HG02588 (cell line): Measurements from ENCODE around the gene DNAH14.
"Not testable (repeated sequence)": the region's sequence is repeated elsewhere in the genome, so short reads cannot be mapped to it uniquely, and the experiment has no call there.

ENCODE experiments used
- ATAC-seq: cut with Tn5 transposase; IDR thresholded peaks from one replicate; pipeline ENCODE4 v1.9.1; 2021; ENCODE audit warnings: mild to moderate bottlenecking, moderate library complexity; ENCODE audit not compliant: unreplicated experiment

Gene DNAH14

GRCh38 chr1:224929335-224930237, at the start of gene DNAH14:
DNAH14 (plus strand) TSS chr1:224929675; CDS start chr1:224952703, 23,028 bp downstream.
- no peak for ATAC-seq

- no peak for ATAC-seq
Measured at GRCh38 chr1:224880593-224881307, 48.7 kb upstream of the DNAH14 start.

DNA sequence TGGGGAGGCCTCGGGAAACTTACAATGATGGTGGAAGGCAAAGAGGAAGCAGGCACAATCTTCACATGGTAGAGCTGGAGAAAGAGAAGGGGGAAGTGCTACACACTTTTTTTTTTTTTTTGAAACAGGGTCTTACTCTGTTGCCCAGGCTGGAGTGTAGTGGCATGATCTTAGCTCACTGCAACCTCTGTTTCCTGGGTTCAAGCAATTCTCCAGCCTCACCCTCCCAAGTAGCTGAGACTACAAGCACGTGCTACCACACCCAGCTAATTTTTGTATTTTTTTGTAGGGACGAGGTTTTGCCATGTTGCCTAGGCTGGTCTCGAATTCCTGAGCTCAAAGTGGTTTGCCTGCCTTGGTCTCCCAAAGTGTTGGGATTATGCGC, 48.2 kb upstream of the DNAH14 start:
- ATAC-seq, result not testable (repeated sequence)

DNA sequence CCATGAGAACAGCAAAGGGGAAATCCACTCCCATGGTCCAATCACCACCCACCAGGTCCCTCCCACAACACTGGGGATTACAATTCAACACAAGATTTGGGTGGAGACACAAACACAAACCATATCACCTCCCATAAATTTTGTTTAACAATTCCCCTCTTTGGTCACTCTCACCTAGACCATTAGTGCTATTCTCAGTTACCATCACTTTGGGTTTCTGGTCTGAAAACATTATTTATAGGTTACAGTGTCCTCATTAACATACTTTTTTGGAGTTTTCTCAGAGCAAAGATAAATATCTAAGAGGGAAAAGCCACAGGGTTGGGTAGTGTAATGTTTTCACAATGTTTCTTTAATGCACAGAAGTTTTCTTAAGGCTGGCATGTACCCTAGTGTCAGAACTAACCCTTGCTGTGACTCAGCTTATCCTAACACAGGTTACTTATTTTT, 47.7 kb upstream of the DNAH14 start:
- ATAC-seq, result no peak

DNA sequence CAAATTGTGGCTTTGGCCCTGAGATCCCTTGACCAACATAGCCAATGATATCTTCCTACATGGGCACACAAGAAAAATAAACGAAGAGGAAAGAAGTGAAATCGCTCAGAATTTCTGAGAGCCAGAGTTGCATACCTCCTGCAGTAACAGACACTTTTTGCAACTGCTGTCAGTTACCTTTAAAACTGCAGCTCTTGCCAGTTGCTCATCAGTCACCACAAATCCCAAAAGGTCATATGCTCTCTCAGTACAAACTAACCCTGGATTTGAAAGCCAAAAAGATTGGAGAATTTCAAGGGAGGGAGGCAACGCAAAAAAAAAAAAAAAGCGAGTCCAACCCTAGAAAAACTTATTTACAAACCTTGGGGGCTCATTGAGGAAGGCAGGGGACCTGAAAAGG, 47.2 kb upstream of the DNAH14 start:
- no peak for ATAC-seq

- ATAC-seq, result no peak
Measured at GRCh38 chr1:224883091-224883490, 46.4 kb upstream of the DNAH14 start.

DNA sequence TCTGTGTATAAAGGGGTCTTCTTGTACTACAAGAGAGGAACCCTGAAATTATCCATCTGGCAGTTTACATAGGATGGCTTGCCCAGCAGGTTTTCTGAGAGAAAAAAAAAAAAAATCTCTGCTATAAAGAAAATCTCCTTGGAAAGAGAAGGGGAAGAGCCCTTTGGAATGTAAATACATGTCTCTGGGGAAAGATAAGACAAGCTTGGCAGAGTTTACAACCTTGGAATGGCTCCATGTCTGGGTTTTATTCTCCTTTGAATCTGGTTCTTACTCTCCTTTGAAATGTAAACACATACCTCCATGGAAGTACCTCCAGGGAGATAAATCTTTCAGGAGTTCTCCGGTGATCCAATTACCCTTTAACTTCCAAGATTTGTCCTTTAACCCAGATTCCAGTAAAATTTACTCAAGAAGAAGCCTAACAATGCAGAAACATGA, 45.1 kb upstream of the DNAH14 start:
- no peak for ATAC-seq

- not testable (repeated sequence) for ATAC-seq
Measured at GRCh38 chr1:224885376-224885775, 44.1 kb upstream of the DNAH14 start.

GRCh38 chr1:224894915-224895314, 34.6 kb upstream of the DNAH14 start:
- no peak for ATAC-seq

DNA sequence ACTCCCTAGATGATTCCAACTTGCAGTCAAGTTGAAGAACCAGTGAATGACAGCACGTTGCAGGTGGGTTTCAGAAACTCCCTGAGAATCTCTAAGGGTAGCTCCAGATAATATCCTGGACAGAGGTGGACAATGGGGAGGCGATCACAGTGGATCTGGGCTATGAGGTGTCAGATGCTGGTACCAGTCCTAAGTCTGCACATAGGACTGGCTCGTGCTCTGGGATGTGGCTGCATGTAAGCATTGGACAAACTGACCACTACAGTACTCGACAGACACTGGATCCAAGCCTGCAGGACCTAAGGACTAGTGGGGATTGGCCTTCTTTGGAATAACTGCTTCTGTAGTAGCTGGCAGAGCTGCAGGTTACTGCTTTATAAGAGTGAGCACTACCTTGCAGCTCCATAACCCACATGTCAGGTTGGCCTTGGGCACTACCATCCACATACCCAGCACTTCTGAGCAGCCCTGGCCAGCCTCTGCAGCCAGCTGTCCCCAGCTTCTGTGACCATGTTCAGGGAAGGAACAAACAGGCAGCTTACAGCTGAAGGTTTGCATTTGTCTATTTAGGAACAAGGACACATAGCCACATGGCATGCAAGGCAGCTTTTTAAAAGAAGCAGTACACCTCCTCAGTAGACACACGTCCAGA, 33.2 kb upstream of the DNAH14 start:
- ATAC-seq, result no peak

GRCh38 chr1:224897529-224898327, 31.7 kb upstream of the DNAH14 start:
- ATAC-seq, result no peak

DNA sequence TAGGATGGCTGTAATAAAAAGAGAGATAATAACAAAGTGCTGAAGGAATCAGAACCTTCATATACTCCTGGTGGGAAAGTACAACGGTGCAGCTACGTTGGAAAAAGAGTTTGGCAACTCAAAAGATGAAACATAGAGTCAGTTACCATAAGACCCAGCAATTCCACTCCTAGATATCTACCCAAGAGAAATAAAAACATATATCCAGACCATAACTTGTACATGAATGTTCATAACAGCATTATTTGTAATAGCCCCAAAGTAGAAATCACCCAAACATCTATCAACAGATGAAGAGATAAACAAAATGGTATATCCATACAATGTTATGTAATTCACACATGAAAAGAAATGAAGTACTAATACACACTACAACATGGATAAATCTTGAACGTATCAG, 30.5 kb upstream of the DNAH14 start:
- ATAC-seq, result no peak

DNA sequence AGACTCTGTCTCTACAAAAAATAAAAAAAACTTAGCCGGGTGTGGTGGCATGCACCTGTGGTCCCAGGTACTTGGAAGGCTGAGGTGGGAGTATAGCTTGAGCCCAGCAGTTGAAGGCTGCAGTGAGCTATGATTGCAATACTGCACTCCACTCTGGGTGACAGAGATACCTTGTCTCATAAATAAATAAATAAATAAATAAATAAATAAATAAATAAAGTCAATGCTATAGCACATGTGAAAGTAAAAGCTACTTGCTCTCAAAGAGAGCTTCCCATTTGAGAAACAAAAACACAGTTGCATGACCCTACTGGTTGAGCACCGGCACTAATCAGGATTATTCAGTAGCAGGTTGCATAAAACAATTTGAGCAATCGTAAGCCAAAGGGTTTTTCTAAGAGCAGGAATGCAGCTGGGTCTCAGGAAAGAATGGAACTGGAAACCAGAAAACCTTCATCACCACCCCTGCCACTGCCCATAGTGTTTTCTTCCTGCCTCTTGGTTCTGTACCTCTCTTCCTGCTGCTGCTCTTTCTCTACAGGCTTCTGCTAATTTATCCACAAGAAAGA, 29.3 kb upstream of the DNAH14 start:
- no peak for ATAC-seq

GRCh38 chr1:224901087-224901810, 28.2 kb upstream of the DNAH14 start:
- no peak for ATAC-seq

- no peak for ATAC-seq
Measured at GRCh38 chr1:224903955-224904354, 25.5 kb upstream of the DNAH14 start.

DNA sequence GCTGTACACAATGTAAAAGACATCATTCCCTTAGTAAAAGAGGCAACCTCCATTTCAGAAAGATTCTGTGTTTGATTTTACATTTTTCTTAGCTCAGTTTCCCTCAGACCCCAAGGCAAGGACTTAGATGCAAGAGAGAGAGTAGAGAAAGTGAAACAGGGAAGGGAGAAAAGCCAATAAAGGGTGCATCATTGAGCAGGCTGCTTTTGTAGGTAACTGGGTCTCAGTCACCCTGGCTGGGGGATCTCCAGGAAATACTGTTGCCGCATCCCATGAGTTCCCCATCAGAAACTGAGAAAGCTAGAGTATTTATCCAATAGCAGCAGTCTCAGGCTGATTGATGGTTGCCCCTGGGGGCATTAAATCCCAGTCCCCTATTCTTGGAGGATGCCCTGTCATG, 23.1 kb upstream of the DNAH14 start:
- no peak for ATAC-seq

- ATAC-seq, result no peak
Measured at GRCh38 chr1:224911217-224911616, 18.3 kb upstream of the DNAH14 start.

- ATAC-seq, result no peak
Measured at GRCh38 chr1:224914292-224914900, 15.1 kb upstream of the DNAH14 start.

DNA sequence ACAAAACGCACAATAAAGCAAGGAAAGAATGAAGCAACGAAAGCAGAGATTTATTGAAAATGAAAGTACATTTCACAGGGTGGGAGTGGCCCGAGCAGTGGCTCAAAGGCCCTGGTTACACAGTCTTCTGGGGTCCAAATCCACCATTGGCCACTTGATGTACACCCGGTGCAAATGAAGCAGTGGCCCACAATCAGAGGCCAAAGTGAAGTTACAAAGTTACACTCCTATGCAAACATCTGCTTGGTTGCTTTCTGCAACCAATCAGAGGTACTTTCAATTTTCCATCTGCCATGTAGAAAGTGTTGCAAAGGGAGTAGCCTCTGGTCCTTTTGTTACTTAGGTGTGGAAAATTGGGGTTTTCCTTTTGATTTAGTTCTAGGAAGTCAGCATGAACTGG, 10.0 kb upstream of the DNAH14 start:
- ATAC-seq, result no peak
